IPS-NIHi7 (cell line): Measurements from ENCODE around the gene SLC2A9.

Source experiments
- DNase-seq: peaks from one replicate; pipeline ENCODE4 v3.0.0; 2012; ENCODE audit warnings: mixed read lengths; ENCODE audit errors: extremely low spot score

The SLC2A9 gene

GRCh38 chr4:9963328-9963727 is 58.0 kb downstream of the SLC2A9 start:
- DNase-seq = no peak

GRCh38 chr4:9962611-9963314 is 58.5 kb downstream of the SLC2A9 start:
- DNase-seq = no peak

- no peak for DNase-seq
These were observed 66.8 kb downstream of the SLC2A9 start for GRCh38 chr4:9954468-9954867.

- DNase-seq = no peak
These were observed 68.2 kb downstream of the SLC2A9 start for GRCh38 chr4:9953089-9953488.

- DNase-seq = no peak
These were observed 68.8 kb downstream of the SLC2A9 start for GRCh38 chr4:9952415-9952950.

GRCh38 chr4:9949573-9949972 is 71.7 kb downstream of the SLC2A9 start:
- no peak for DNase-seq

GRCh38 chr4:9947168-9948062 is 73.9 kb downstream of the SLC2A9 start:
- no peak for DNase-seq

- no peak for DNase-seq
These were observed 75.1 kb downstream of the SLC2A9 start for GRCh38 chr4:9946170-9946569.

- DNase-seq = no peak
These were observed 76.6 kb downstream of the SLC2A9 start for GRCh38 chr4:9944431-9945425.

GRCh38 chr4:9943761-9944160 is 77.5 kb downstream of the SLC2A9 start:
- DNase-seq = no peak

- DNase-seq = no peak
These were observed 78.2 kb downstream of the SLC2A9 start for GRCh38 chr4:9942921-9943600.

- no peak for DNase-seq
These were observed 79.2 kb downstream of the SLC2A9 start for GRCh38 chr4:9942139-9942538.

GRCh38 chr4:9940041-9940440 is 81.3 kb downstream of the SLC2A9 start:
- DNase-seq = no peak

- DNase-seq = peak; percentile 49
These were observed 82.4 kb downstream of the SLC2A9 start for GRCh38 chr4:9938933-9939332.

- no peak for DNase-seq
These were observed 84.2 kb downstream of the SLC2A9 start for GRCh38 chr4:9937078-9937477.

- no peak for DNase-seq
These were observed 85.1 kb downstream of the SLC2A9 start for GRCh38 chr4:9936129-9936644.

GRCh38 chr4:9933956-9934355 is 87.3 kb downstream of the SLC2A9 start:
- DNase-seq = no peak

GRCh38 chr4:9933184-9933583 is 88.1 kb downstream of the SLC2A9 start:
- DNase-seq = no peak

- DNase-seq = no peak
These were observed 88.5 kb downstream of the SLC2A9 start for GRCh38 chr4:9932771-9933170.

- DNase-seq = no peak
These were observed 90.2 kb downstream of the SLC2A9 start for GRCh38 chr4:9931146-9931545.

GRCh38 chr4:9929111-9929510 is 92.2 kb downstream of the SLC2A9 start:
- DNase-seq = no peak
